ENCODE measurements around the gene USP47.

- TF ChIP-seq CTCF (IDR thresholded peaks at IDR 0.05), result no peak
- TF ChIP-seq ZFX (IDR thresholded peaks at IDR 0.05; ENCODE audit: borderline replicate concordance), result no peak
Observed at GRCh38 chr11:11992257-11993212, 150.8 kb downstream of the USP47 start.

Data from 22Rv1 (cell line).